Measurements from ENCODE around the gene TEX29.

The TEX29 gene

GRCh38 chr13:111319998-111320911 lies at the start of gene TEX29:
TEX29 (plus strand) TSS chr13:111320642; CDS start chr13:111320891, 249 bp downstream.
- no peak within 1 kb of the TSS for H3K27ac ChIP-seq
- TF ChIP-seq ZFX (IDR thresholded peaks at IDR 0.05; ENCODE audit: borderline replicate concordance) (no peak), CTCF (IDR thresholded peaks at IDR 0.05) (no peak)

- H3K27ac ChIP-seq = no peak overlapping the region
- TF ChIP-seq CTCF (IDR thresholded peaks at IDR 0.05) (no peak), ZFX (IDR thresholded peaks at IDR 0.05; ENCODE audit: borderline replicate concordance) (no peak)
Observed at GRCh38 chr13:111270765-111271698, 49.4 kb upstream of the TEX29 start.

DNA sequence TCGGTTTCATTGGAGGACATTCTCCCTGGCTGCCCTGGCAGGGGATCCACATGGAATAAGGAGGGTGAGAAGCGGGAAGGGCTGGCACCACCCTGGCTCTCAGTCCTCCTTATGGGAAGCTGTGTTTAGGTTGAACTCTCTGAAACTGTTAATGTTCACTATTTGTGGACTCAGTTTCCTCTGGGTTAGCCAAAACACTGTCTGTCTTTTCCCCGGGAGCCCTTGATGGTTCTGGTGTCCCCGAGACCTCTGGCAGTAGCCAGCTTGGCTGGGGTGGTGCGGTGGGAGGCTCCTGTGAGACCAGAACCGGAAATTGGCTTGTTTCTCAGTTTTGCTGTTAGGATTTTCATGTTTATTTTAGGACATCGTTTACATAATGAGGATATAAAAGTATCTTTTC lies 48.3 kb upstream of the TEX29 start:
- TF ChIP-seq CTCF (IDR thresholded peaks at IDR 0.05) (no peak), ZFX (IDR thresholded peaks at IDR 0.05; ENCODE audit: borderline replicate concordance) (no peak)
- no peak overlapping the region for H3K27ac ChIP-seq

DNA sequence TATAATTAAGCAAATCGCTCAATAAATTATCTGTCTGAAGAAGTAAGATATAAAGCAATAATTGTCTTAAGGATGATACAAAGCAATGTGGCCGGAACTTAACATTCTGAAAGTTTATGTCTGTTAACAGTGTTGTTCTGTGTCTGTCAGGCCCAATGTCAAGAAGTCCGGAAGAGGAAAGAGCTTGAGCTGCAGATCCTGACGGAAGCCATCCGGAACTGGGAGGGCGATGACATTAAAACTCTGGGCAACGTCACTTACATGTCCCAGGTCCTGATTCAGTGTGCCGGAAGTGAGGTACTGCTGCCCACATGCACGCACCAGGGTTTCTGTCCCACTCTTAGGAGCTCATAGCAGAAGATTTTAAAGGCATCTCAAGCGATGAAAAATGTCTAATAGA lies 45.1 kb upstream of the TEX29 start:
- no peak overlapping the region for H3K27ac ChIP-seq
- TF ChIP-seq CTCF (IDR thresholded peaks at IDR 0.05) (no peak), ZFX (IDR thresholded peaks at IDR 0.05; ENCODE audit: borderline replicate concordance) (no peak)

DNA sequence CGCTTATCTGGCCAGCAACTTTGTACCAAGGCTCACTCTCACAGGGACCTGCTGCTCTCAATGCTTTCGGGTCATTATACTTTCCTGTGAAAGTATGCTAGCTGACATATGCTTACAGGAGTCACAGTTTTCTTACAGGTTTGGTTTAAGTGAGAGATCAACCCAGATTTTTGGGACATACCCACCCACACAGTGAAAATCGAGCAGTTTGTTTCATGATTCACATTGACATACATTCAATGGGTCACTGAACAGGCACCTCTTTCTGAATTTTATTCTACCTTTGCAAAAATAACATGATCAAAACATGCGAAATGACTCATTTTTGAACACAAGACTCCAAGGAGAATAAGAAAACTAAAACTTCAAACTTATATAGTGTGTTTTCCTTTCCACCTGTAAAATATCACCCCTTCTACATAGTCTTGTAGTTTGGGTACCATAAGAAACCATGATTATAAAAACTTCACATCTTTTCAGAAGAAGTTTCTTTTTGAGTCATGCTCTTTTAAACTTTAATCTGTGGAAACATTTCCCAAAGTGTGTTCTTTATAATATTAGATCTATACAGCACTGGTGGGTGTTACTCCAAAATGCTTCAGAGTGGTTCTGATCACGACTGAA lies 44.3 kb upstream of the TEX29 start:
- H3K27ac ChIP-seq = no peak overlapping the region
- TF ChIP-seq CTCF (IDR thresholded peaks at IDR 0.05) = no peak
- no peak for TF ChIP-seq ZFX (IDR thresholded peaks at IDR 0.05; ENCODE audit: borderline replicate concordance)

GRCh38 chr13:111278258-111278657 lies 42.2 kb upstream of the TEX29 start:
- no peak overlapping the region for H3K27ac ChIP-seq
- TF ChIP-seq ZFX (IDR thresholded peaks at IDR 0.05; ENCODE audit: borderline replicate concordance) = no peak
- no peak for TF ChIP-seq CTCF (IDR thresholded peaks at IDR 0.05)
